Measurements from ENCODE around the gene CSE1L. TPM values are rescaled to one million over a fixed set of nuclear protein-coding genes. Genes with fewer than 3 reads are reported as not detected.
"Not testable (repeated sequence)": the region's sequence is repeated elsewhere in the genome, so short reads cannot be mapped to it uniquely, and the experiment has no call there.

Gene CSE1L
- total and polyA plus RNA-seq, 8 donors: 41.5 to 87.9 (median 75.8) TPM

GRCh38 chr20:49006446-49006980 is 39.6 kb upstream of the CSE1L start:
- ATAC-seq: no peak
- intact Hi-C loops (cut with DNase I): no loop called here
- H3K4me3 ChIP-seq: no peak overlapping the region
- H3K27ac ChIP-seq: no peak overlapping the region
- H3K27me3 ChIP-seq: no peaks in the 10 kb centered on the region
- H3K36me3 ChIP-seq: peaks cover 0 to 85% of the 10 kb centered on the region in 2 donors
- H3K9me3 ChIP-seq: no peaks in the 10 kb centered on the region
- no peaks in the 10 kb centered on the region for H3K4me1 ChIP-seq
- no peak for TF ChIP-seq CTCF (IDR thresholded peaks at IDR 0.05)
- no peak for DNase-seq

GRCh38 chr20:49009899-49010631 is 36.0 kb upstream of the CSE1L start:
- DNase-seq (no peak), ATAC-seq (no peak)
- no peaks in the 10 kb centered on the region for H3K9me3 ChIP-seq
- no peaks in the 10 kb centered on the region for H3K27me3 ChIP-seq
- H3K4me3 ChIP-seq: no peak overlapping the region
- TF ChIP-seq CTCF (IDR thresholded peaks at IDR 0.05): no peak
- intact Hi-C loops (cut with DNase I): no loop called here
- H3K27ac ChIP-seq: no peak overlapping the region
- H3K36me3 ChIP-seq: peaks cover 0 to 98% of the 10 kb centered on the region in 2 donors
- no peaks in the 10 kb centered on the region for H3K4me1 ChIP-seq

GRCh38 chr20:49024220-49024619 is 21.9 kb upstream of the CSE1L start:
- intact Hi-C loops (cut with DNase I): no loop called here
- no peaks in the 10 kb centered on the region for H3K27me3 ChIP-seq
- DNase-seq (no peak), ATAC-seq (no peak)
- H3K9me3 ChIP-seq: no peaks in the 10 kb centered on the region
- no peaks in the 10 kb centered on the region for H3K4me1 ChIP-seq
- H3K36me3 ChIP-seq: peaks cover 0 to 98% of the 10 kb centered on the region in 2 donors
- no peak for TF ChIP-seq CTCF (IDR thresholded peaks at IDR 0.05)
- H3K4me3 ChIP-seq: no peak overlapping the region
- H3K27ac ChIP-seq: no peak overlapping the region

- H3K27ac ChIP-seq; H3K27me3 ChIP-seq; H3K9me3 ChIP-seq; intact Hi-C loops (cut with DNase I); ATAC-seq; DNase-seq; H3K4me1 ChIP-seq; H3K4me3 ChIP-seq: not testable (repeated sequence)
- H3K36me3 ChIP-seq: peaks cover 0 to 98% of the 10 kb centered on the region in 2 donors
These were observed 17.9 kb upstream of the CSE1L start for GRCh38 chr20:49028177-49028576.

- Histone ChIP-seq H3K9me3 (no peaks in the 10 kb centered on the region), H3K36me3 (peaks cover 0 to 100% of the 10 kb centered on the region in 2 donors), H3K27ac (no peak overlapping the region), H3K4me3 (no peak overlapping the region), H3K27me3 (no peaks in the 10 kb centered on the region), H3K4me1 (no peaks in the 10 kb centered on the region)
- intact Hi-C loops (cut with DNase I): no loop called here
- DNase-seq: no peak
- peak; percentile 42 for ATAC-seq
- peak in 1 of 2 donors; percentile 18 for TF ChIP-seq CTCF (IDR thresholded peaks at IDR 0.05)
These were observed 17.4 kb upstream of the CSE1L start for GRCh38 chr20:49028684-49029083.
